Measurements from ENCODE around the gene FEV. TPM values are rescaled to one million over a fixed set of nuclear protein-coding genes. Genes with fewer than 3 reads are reported as not detected.

FEV gene
- polyA plus RNA-seq, 1 donor (not counting 4 experiments of a cell fraction or from before 2014, with no cell fraction given): not detected

DNA sequence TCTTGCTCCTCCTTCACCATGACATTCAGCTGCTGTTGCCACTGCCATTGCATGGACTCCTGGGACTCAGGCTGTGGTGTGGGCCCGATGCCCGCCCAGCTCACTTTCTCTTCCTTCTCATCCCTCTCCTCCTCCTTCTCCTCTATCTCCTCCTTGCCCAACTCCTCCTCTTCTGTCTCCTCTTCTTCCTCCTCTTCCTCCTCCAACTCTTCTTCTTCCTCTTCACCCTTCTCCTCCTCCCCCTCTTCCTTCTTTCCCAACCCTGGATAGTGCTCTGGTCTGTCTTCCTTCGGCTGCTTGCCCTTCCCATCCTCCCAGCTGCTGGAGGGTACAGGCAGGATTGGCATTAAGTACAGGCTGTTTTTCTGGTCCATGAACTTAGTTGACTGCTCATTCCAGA lies 19.0 kb upstream of the FEV start:
- Histone ChIP-seq H3K4me3 (ENCODE audit: control insufficient read depth in 2 of 3, extremely low read depth in 1 of 3, insufficient read depth in 2 of 3, low read depth in 1 of 3, low read length in 3 of 3) (no peak overlapping the region), H3K4me1 (ENCODE audit: control insufficient read depth, extremely low read depth, insufficient read depth, low read length) (peaks cover 15% of the 10 kb centered on the region), H3K36me3 (ENCODE audit: control insufficient read depth in 2 of 2, extremely low read depth in 1 of 2, insufficient read depth in 2 of 2, low read length in 2 of 2) (no peaks in the 10 kb centered on the region), H3K9me1 (ENCODE audit: control insufficient read depth, extremely low read depth, insufficient read depth, low read length) (no peaks in the 10 kb centered on the region), H4K20me1 (ENCODE audit: control insufficient read depth, extremely low read depth, insufficient read depth, low read length) (peaks cover 4% of the 10 kb centered on the region), H3K79me2 (ENCODE audit: control insufficient read depth, insufficient read depth, low read length) (no peaks in the 10 kb centered on the region), H3K4me2 (ENCODE audit: control insufficient read depth, extremely low read depth, insufficient read depth, low read depth, low read length) (no peak overlapping the region), H3K27ac (ENCODE audit: control insufficient read depth, insufficient read depth, low read length) (no peak overlapping the region), H2AFZ (ENCODE audit: control insufficient read depth, low read length) (no peak overlapping the region), H3K27me3 (ENCODE audit: control insufficient read depth, extremely low read depth, insufficient read depth, low read length) (peaks cover 62% of the 10 kb centered on the region), H3K9me3 (ENCODE audit: control insufficient read depth, low read depth, low read length) (no peaks in the 10 kb centered on the region), H3K9ac (ENCODE audit: control insufficient read depth, extremely low read depth, insufficient read depth, low read length) (no peak overlapping the region)
- dilution Hi-C loops (cut with MboI; ENCODE audit: extremely low pct_ligation_motif_present, low sequenced_read_pairs): no loop called here
- FAIRE-seq: no peak
- no peak for DNase-seq (ENCODE audit: low read depth, low spot score)
- TF ChIP-seq, protein P1, sequence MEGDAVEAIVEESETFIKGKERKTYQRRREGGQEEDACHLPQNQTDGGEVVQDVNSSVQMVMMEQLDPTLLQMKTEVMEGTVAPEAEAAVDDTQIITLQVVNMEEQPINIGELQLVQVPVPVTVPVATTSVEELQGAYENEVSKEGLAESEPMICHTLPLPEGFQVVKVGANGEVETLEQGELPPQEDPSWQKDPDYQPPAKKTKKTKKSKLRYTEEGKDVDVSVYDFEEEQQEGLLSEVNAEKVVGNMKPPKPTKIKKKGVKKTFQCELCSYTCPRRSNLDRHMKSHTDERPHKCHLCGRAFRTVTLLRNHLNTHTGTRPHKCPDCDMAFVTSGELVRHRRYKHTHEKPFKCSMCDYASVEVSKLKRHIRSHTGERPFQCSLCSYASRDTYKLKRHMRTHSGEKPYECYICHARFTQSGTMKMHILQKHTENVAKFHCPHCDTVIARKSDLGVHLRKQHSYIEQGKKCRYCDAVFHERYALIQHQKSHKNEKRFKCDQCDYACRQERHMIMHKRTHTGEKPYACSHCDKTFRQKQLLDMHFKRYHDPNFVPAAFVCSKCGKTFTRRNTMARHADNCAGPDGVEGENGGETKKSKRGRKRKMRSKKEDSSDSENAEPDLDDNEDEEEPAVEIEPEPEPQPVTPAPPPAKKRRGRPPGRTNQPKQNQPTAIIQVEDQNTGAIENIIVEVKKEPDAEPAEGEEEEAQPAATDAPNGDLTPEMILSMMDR (optimal IDR thresholded peaks at IDR 0.05 in 1 of 3, IDR thresholded peaks at IDR 0.05 in 1 of 3, conservative IDR thresholded peaks at IDR 0.05 in 1 of 3; ENCODE audit: extremely low read depth in 1 of 3, insufficient read depth in 2 of 3, low read length in 3 of 3): no peak
- TF ChIP-seq EZH2 (IDR thresholded peaks at IDR 0.05; ENCODE audit: low read length): no peak

DNA sequence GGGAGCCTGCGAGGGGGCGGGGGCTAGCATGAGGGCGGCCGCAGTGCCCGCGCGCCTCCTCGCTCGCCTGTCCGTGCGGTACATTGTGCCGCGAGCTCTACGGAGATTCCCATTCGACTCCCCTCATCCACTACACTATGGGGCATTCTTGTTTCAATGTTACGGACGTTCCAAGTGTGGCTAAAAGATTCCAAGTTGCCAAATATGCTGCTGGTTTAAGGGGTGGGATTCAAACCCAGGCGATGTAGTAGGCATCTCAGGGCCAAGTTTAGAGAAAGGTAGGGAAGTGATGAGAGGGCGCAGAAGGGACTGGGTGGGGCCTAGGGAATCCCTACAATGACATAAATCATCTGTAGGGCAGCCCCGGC lies 18.3 kb upstream of the FEV start:
- Histone ChIP-seq H2AFZ (ENCODE audit: control insufficient read depth, low read length) (no peak overlapping the region), H4K20me1 (ENCODE audit: control insufficient read depth, extremely low read depth, insufficient read depth, low read length) (peaks cover 4% of the 10 kb centered on the region), H3K27me3 (ENCODE audit: control insufficient read depth, extremely low read depth, insufficient read depth, low read length) (peaks cover 64% of the 10 kb centered on the region), H3K4me1 (ENCODE audit: control insufficient read depth, extremely low read depth, insufficient read depth, low read length) (peaks cover 15% of the 10 kb centered on the region), H3K27ac (ENCODE audit: control insufficient read depth, insufficient read depth, low read length) (no peak overlapping the region), H3K4me3 (ENCODE audit: control insufficient read depth in 2 of 3, extremely low read depth in 1 of 3, insufficient read depth in 2 of 3, low read depth in 1 of 3, low read length in 3 of 3) (peak overlapping the region in 1 of 3 experiments; percentile 46), H3K9me3 (ENCODE audit: control insufficient read depth, low read depth, low read length) (no peaks in the 10 kb centered on the region), H3K9ac (ENCODE audit: control insufficient read depth, extremely low read depth, insufficient read depth, low read length) (no peak overlapping the region), H3K36me3 (ENCODE audit: control insufficient read depth in 2 of 2, extremely low read depth in 1 of 2, insufficient read depth in 2 of 2, low read length in 2 of 2) (no peaks in the 10 kb centered on the region), H3K4me2 (ENCODE audit: control insufficient read depth, extremely low read depth, insufficient read depth, low read depth, low read length) (no peak overlapping the region), H3K9me1 (ENCODE audit: control insufficient read depth, extremely low read depth, insufficient read depth, low read length) (no peaks in the 10 kb centered on the region), H3K79me2 (ENCODE audit: control insufficient read depth, insufficient read depth, low read length) (no peaks in the 10 kb centered on the region)
- FAIRE-seq (no peak), DNase-seq (ENCODE audit: low read depth, low spot score) (no peak)
- dilution Hi-C loops (cut with MboI; ENCODE audit: extremely low pct_ligation_motif_present, low sequenced_read_pairs): no loop called here
- TF ChIP-seq, protein P1 (optimal IDR thresholded peaks at IDR 0.05 in 1 of 3, IDR thresholded peaks at IDR 0.05 in 1 of 3, conservative IDR thresholded peaks at IDR 0.05 in 1 of 3; ENCODE audit: extremely low read depth in 1 of 3, insufficient read depth in 2 of 3, low read length in 3 of 3): no peak
- TF ChIP-seq EZH2 (IDR thresholded peaks at IDR 0.05; ENCODE audit: low read length): no peak

All from keratinocyte (primary cell).